Measurements from ENCODE around the gene OR51A2.

DNA sequence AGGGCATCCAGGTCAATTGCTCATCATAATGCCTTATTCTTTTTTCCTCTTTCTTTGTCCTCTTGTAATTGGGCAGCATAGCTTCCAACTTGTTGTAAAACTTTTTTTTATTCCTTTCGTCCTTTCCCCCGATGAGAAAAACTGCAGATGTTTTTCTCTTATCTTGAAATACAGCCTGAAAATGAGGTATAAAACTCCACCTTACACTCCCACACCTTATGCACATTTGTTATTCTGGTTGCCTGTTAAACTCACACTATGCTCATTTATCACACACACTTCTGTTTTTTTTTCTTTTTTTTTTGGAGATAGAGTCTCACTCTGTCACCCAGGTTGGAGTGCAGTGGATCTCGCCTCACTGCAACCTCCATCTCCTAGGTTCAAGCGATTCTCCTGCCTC, 1.9 kb upstream of the OR51A2 start:
- TF ChIP-seq NR2C2 (CRISPR knock-in tag; IDR thresholded peaks at IDR 0.05; ENCODE audit: borderline replicate concordance) (no peak), POLR2AphosphoS5 (IDR thresholded peaks at IDR 0.05; ENCODE audit: low read depth, low read length) (no peak), ZNF841 (CRISPR knock-in tag; IDR thresholded peaks at IDR 0.05; ENCODE audit: borderline replicate concordance) (no peak)

Measured in HepG2 (cell line).